H9 (cell line): ENCODE data around the gene DIP2C. TPM values are rescaled to one million over a fixed set of nuclear protein-coding genes. Genes with fewer than 3 reads are reported as not detected.

Source experiments
- DNase-seq: peaks from one replicate; pipeline ENCODE4 v3.0.0-alpha.2; 2017
- H2AFZ ChIP-seq: one replicate; pipeline ENCODE4 v1.6.1; 2013; ENCODE audit warnings: mild to moderate bottlenecking, low read length, control low read depth, moderate library complexity
- H2AK5ac ChIP-seq: 2 replicates; pipeline ENCODE4 v1.6.1; 2013; ENCODE audit warnings: low read length, control low read depth, mixed read lengths; ENCODE audit not compliant: insufficient read length
- H2BK120ac ChIP-seq: one replicate; pipeline ENCODE4 v1.6.1; 2013; ENCODE audit warnings: low read depth, mild to moderate bottlenecking, low read length, control low read depth, inconsistent platforms; ENCODE audit not compliant: poor library complexity, severe bottlenecking
- H2BK12ac ChIP-seq: 2 replicates; pipeline ENCODE4 v1.6.1; 2013; ENCODE audit warnings: low read length, control low read depth, mixed read lengths, low read depth; ENCODE audit not compliant: insufficient read length
- H2BK15ac ChIP-seq: 2 replicates; pipeline ENCODE4 v1.6.1; 2013; ENCODE audit warnings: low read depth, low read length, control low read depth
- H2BK20ac ChIP-seq: one replicate; pipeline ENCODE4 v1.6.1; 2013; ENCODE audit warnings: low read depth, mild to moderate bottlenecking, low read length, control low read depth, inconsistent platforms; ENCODE audit not compliant: poor library complexity, severe bottlenecking
- H2BK5ac ChIP-seq: 2 replicates; pipeline ENCODE4 v1.6.1; 2013; ENCODE audit warnings: low read length, control low read depth, mixed read lengths; ENCODE audit not compliant: insufficient read length
- H3K14ac ChIP-seq: 2 replicates; pipeline ENCODE4 v1.6.1; 2013; ENCODE audit warnings: low read length, control low read depth; ENCODE audit not compliant: insufficient read depth
- H3K18ac ChIP-seq: 2 replicates; pipeline ENCODE4 v1.6.1; 2013; ENCODE audit warnings: low read depth, mild to moderate bottlenecking, mixed read lengths, low read length, control low read depth; ENCODE audit not compliant: insufficient read length
- H3K23ac ChIP-seq: 2 replicates; pipeline ENCODE4 v1.6.1; 2013; ENCODE audit warnings: low read length, control low read depth, mixed read lengths, low read depth; ENCODE audit not compliant: insufficient read length
- H3K23me2 ChIP-seq: 2 replicates; pipeline ENCODE4 v1.6.1; 2013; ENCODE audit warnings: low read depth, mild to moderate bottlenecking, mixed read lengths, low read length, control low read depth; ENCODE audit not compliant: insufficient read length, poor library complexity, severe bottlenecking
- H3K27ac ChIP-seq: 2 replicates; pipeline ENCODE4 v1.5.1; 2013; ENCODE audit warnings: low read length, control low read depth, mixed read lengths, low read depth; ENCODE audit not compliant: insufficient read length
- H3K27me3 ChIP-seq: 2 replicates; pipeline ENCODE4 v1.6.1; 2013; ENCODE audit warnings: low read length, control low read depth, inconsistent platforms; ENCODE audit not compliant: insufficient read depth
- H3K4ac ChIP-seq: 2 replicates; pipeline ENCODE4 v1.6.1; 2013; ENCODE audit warnings: low read depth, mild to moderate bottlenecking, control low read depth, inconsistent platforms, low read length, moderate library complexity
- H3K4me1 ChIP-seq: 2 replicates; pipeline ENCODE4 v1.6.1; 2013; ENCODE audit warnings: low read length, control low read depth, inconsistent platforms; ENCODE audit not compliant: insufficient read depth
- H3K4me2 ChIP-seq: 2 replicates; pipeline ENCODE4 v1.6.1; 2013; ENCODE audit warnings: low read length, control low read depth, mixed read lengths; ENCODE audit not compliant: insufficient read length, insufficient read depth
- H3K56ac ChIP-seq: 2 replicates; pipeline ENCODE4 v1.6.1; 2013; ENCODE audit warnings: low read depth, mild to moderate bottlenecking, mixed read lengths, low read length, control low read depth; ENCODE audit not compliant: insufficient read length
- H3K79me1 ChIP-seq: 2 replicates; pipeline ENCODE4 v1.6.1; 2013; ENCODE audit warnings: low read depth, mild to moderate bottlenecking, moderate library complexity, low read length, control low read depth, inconsistent platforms; ENCODE audit not compliant: insufficient read depth, poor library complexity, severe bottlenecking
- H3K79me2 ChIP-seq: 2 replicates; pipeline ENCODE4 v1.6.1; 2013; ENCODE audit warnings: low read length, control low read depth, inconsistent platforms; ENCODE audit not compliant: insufficient read depth
- H3K9ac ChIP-seq: 2 replicates; pipeline ENCODE4 v1.6.1; 2013; ENCODE audit warnings: low read length, control low read depth, mixed read lengths; ENCODE audit not compliant: insufficient read length; ENCODE audit errors: extremely low read depth
- H3K9me3 ChIP-seq: one replicate; pipeline ENCODE4 v1.6.1; 2013; ENCODE audit warnings: low read depth, low read length, inconsistent platforms; ENCODE audit not compliant: control insufficient read depth
- H3T11ph ChIP-seq: one replicate; pipeline ENCODE4 v1.6.1; 2013; ENCODE audit warnings: mild to moderate bottlenecking, low read length, control low read depth, inconsistent platforms
- H4K20me1 ChIP-seq: one replicate; pipeline ENCODE4 v1.6.1; 2013; ENCODE audit not compliant: control insufficient read depth, insufficient read length, insufficient read depth
- H4K5ac ChIP-seq: 2 replicates; pipeline ENCODE4 v1.6.1; 2013; ENCODE audit warnings: low read depth, mild to moderate bottlenecking, mixed read lengths, low read length, control low read depth; ENCODE audit not compliant: insufficient read length
- H4K8ac ChIP-seq: replicated peaks from 2 replicates; pipeline ENCODE4 v1.6.1; 2013; ENCODE audit warnings: low read length, control low read depth, mixed read lengths, low read depth; ENCODE audit not compliant: insufficient read length
- H4K91ac ChIP-seq: 2 replicates; pipeline ENCODE4 v1.6.1; 2013; ENCODE audit warnings: low read depth, mild to moderate bottlenecking, moderate library complexity, mixed read lengths, low read length, control low read depth; ENCODE audit not compliant: insufficient read length
- H3K27ac Mint-ChIP-seq, 3 experiments: 2 replicates in 2 of 3; 3 replicates in 1 of 3; pipeline ENCODE4 v1.8.0; 2020 to 2021; ENCODE audit warnings: mixed read lengths in 3 of 3, mild to moderate bottlenecking in 1 of 3, moderate library complexity in 1 of 3
- H3K27me3 Mint-ChIP-seq: 2 replicates; pipeline ENCODE4 v1.8.0; 2021; ENCODE audit warnings: low read depth, mild to moderate bottlenecking, moderate library complexity, mixed read lengths
- H3K36me3 Mint-ChIP-seq, 3 experiments: 2 replicates in 2 of 3; 3 replicates in 1 of 3; pipeline ENCODE4 v1.8.0; 2020 to 2021; ENCODE audit warnings: low read depth in 3 of 3, mixed read lengths in 3 of 3; ENCODE audit not compliant: insufficient read depth in 1 of 3
- H3K4me1 Mint-ChIP-seq, 2 experiments: 2 replicates each; pipeline ENCODE4 v1.8.0; 2020; ENCODE audit warnings: mixed read lengths in 2 of 2
- H3K4me3 Mint-ChIP-seq, 2 experiments: 2 replicates in 1 of 2; 3 replicates in 1 of 2; pipeline ENCODE4 v1.8.0; 2020 to 2021; ENCODE audit warnings: mild to moderate bottlenecking in 2 of 2, mixed read lengths in 2 of 2, moderate library complexity in 1 of 2
- H3K9me3 Mint-ChIP-seq, 2 experiments: 2 replicates in 1 of 2; 3 replicates in 1 of 2; pipeline ENCODE4 v1.8.0; 2020; ENCODE audit warnings: mild to moderate bottlenecking in 2 of 2, mixed read lengths in 2 of 2, moderate library complexity in 1 of 2
- WGBS: extraction: QIAGEN DNeasy Blood & Tissue Kit; methylation state at CpG from one replicate; pipeline ENCODE4 v1.1.7; 2013; ENCODE audit warnings: missing lambda C conversion rate, low lambda C conversion rate, mixed read lengths; ENCODE audit not compliant: insufficient read length; ENCODE audit errors: extremely low coverage; 5-methylcytosine and 5-hydroxymethylcytosine counted together
- total RNA-seq: library from RNA; stranded (reverse); gene quantifications from 2 replicates; pipeline ENCODE4 v1.2.1, GENCODE V29; 2021
- TF ChIP-seq, protein P1 (sequence below): fragments of 200-600 bp; sonication (generic); conservative IDR thresholded peaks from 3 replicates; pipeline ENCODE4 v1.8.0; 2021; ENCODE audit warnings: antibody characterized with exemption, mild to moderate bottlenecking

DIP2C gene
- total RNA-seq, 1 experiment from 2014 or later = 7.9 TPM

DNA sequence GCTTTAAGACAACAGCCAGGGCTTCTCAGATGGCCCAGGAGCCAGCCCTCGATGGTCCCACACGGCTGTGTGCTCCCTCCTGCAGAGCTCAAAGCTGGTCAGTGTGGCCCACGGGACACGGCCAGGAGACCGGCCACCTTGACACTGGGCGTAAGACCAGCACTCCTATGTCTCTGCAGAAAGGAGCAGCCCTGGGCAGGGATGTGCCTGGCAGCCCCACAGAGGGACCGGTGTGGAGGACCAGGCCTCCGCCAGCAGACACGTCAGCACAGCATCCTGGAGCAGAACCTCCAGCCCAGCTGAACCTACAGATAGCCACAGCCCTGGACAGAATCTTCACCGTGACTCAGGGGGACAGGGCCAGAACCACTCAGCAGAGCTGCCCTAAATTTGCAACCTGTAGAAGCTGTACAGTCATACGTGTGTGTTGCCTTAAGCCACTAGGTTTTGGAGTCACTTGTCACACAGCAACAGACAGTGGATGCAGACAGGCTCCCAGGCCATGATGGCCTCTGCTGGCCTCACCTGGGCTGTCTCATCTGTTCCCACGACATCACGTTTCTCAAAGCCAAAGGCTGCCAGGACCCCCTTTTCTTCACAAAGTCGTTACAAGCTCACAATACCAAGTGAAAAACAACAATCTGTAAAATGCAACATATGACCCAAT, 132.4 kb downstream of the DIP2C start:
- H2AK5ac ChIP-seq = no peak overlapping the region
- no peak for DNase-seq
- H3K23me2 ChIP-seq = no peaks in the 10 kb centered on the region
- H4K20me1 ChIP-seq = no peaks in the 10 kb centered on the region
- no peak overlapping the region for H3K18ac ChIP-seq
- H4K8ac ChIP-seq = no peak overlapping the region
- H3K4me1 ChIP-seq = peaks cover 11% of the 10 kb centered on the region; the same call in 1 of the 2 replicates
- no peak overlapping the region for H3K56ac ChIP-seq
- H3T11ph ChIP-seq = no peak overlapping the region
- H3K79me1 ChIP-seq = no peaks in the 10 kb centered on the region
- H3K27ac ChIP-seq = no peak overlapping the region
- no peak overlapping the region for H2AFZ ChIP-seq
- no peak overlapping the region for H2BK12ac ChIP-seq
- H2BK20ac ChIP-seq = no peak overlapping the region
- TF ChIP-seq, protein P1, sequence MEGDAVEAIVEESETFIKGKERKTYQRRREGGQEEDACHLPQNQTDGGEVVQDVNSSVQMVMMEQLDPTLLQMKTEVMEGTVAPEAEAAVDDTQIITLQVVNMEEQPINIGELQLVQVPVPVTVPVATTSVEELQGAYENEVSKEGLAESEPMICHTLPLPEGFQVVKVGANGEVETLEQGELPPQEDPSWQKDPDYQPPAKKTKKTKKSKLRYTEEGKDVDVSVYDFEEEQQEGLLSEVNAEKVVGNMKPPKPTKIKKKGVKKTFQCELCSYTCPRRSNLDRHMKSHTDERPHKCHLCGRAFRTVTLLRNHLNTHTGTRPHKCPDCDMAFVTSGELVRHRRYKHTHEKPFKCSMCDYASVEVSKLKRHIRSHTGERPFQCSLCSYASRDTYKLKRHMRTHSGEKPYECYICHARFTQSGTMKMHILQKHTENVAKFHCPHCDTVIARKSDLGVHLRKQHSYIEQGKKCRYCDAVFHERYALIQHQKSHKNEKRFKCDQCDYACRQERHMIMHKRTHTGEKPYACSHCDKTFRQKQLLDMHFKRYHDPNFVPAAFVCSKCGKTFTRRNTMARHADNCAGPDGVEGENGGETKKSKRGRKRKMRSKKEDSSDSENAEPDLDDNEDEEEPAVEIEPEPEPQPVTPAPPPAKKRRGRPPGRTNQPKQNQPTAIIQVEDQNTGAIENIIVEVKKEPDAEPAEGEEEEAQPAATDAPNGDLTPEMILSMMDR = no peak
- Mint-ChIP-seq H3K27me3 (peaks cover 2% of the 10 kb centered on the region; the same call in 1 of the 2 replicates), H3K4me1 (peaks cover 45 to 47% of the 10 kb centered on the region in 2 experiments), H3K9me3 (no peaks in the 10 kb centered on the region; a peak in 1 of 5 replicates), H3K4me3 (no peak overlapping the region; a peak in 1 of 5 replicates), H3K27ac (peak overlapping the region; percentile 89 to 94 (median 92); a peak in 4 of 7 replicates), H3K36me3 (peaks cover 0 to 3% (median 0%) of the 10 kb centered on the region in 3 experiments; a peak in 2 of 7 replicates)
- no peak overlapping the region for H4K5ac ChIP-seq
- H2BK5ac ChIP-seq = no peak overlapping the region
- peak overlapping the region; percentile 48; the same call in 1 of the 2 replicates for H3K14ac ChIP-seq
- no peaks in the 10 kb centered on the region for H3K9me3 ChIP-seq
- no peak overlapping the region for H4K91ac ChIP-seq
- WGBS = no CpG with 5 or more reads among the region's 14 CpGs
- H2BK15ac ChIP-seq = no peak overlapping the region
- no peak overlapping the region for H3K4ac ChIP-seq
- H3K27me3 ChIP-seq = no peaks in the 10 kb centered on the region
- H3K9ac ChIP-seq = no peak overlapping the region
- no peak overlapping the region for H2BK120ac ChIP-seq
- H3K79me2 ChIP-seq = peaks cover 1% of the 10 kb centered on the region; the same call in 1 of the 2 replicates
- no peak overlapping the region for H3K23ac ChIP-seq
- no peak overlapping the region for H3K4me2 ChIP-seq
